ENCODE data around the gene CMTM1. TPM values are rescaled to one million over a fixed set of nuclear protein-coding genes. Genes with fewer than 3 reads are reported as not detected.
"Not testable (repeated sequence)": the region's sequence is repeated elsewhere in the genome, so short reads cannot be mapped to it uniquely, and the experiment has no call there.

The CMTM1 gene
- total and polyA plus RNA-seq, 4 donors, result 1.7 to 7.3 (median 2.6) TPM; not detected in 1

DNA sequence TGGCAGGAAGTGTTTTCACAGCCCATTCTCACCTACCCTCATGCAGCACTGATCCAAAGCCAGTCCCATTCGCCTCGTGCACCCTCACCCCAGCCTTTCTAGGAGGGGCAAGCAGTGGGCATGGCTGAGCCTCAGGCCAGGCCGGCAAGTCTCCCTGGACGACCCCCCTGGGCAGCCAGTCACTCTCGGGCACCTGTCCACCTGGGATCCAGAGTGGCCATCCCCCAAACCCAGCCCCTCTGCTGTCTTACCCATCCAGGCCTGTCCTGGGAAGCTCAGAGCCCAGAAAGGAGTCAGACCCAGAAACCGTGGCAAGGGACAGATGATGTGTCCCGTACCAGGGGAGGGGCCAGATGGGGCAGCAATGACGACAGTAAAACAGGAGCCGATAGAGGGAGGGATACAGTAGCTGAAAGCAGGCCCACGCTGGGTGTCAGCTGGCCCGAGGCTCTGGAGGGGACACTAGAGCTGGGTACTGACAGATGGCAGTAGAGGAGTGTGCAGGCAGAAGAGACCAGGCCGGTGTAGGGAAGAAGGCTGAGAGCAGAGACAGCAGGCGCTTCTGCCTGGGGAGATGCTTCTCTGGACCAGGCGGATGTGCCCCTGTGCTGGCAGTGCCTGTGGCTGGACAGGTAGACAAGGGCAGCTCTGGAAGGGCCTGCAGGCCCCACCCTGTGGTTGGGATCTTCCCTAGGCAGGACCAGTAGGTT is 44.0 kb downstream of the CMTM1 start:
- no peaks in the 10 kb centered on the region for H3K4me1 ChIP-seq (ENCODE audit: control insufficient read depth in 1 of 2, insufficient read depth in 2 of 2, low read length in 2 of 2)
- H3K27me3 ChIP-seq (ENCODE audit: control insufficient read depth in 1 of 2, insufficient read depth in 2 of 2, low read length in 1 of 2), result no peaks in the 10 kb centered on the region
- intact Hi-C loops (cut with DNase I), result no loop called here
- no peaks in the 10 kb centered on the region for H3K36me3 ChIP-seq (ENCODE audit: control insufficient read depth in 1 of 2, insufficient read depth in 2 of 2, low read length in 1 of 2)
- H3K4me3 ChIP-seq (ENCODE audit: low read length in 2 of 2), result no peak overlapping the region
- no peak overlapping the region for H3K27ac ChIP-seq (ENCODE audit: low read depth in 1 of 2, low read length in 2 of 2)
- 84 to 85% methylated on average over 11 to 14 of the region's 14 CpGs for WGBS, 2 donors
- no peaks in the 10 kb centered on the region for H3K9me3 ChIP-seq (ENCODE audit: control insufficient read depth, low read length)
- ATAC-seq (ENCODE audit: low FRiP score) (no peak), DNase-seq (no peak)

DNA sequence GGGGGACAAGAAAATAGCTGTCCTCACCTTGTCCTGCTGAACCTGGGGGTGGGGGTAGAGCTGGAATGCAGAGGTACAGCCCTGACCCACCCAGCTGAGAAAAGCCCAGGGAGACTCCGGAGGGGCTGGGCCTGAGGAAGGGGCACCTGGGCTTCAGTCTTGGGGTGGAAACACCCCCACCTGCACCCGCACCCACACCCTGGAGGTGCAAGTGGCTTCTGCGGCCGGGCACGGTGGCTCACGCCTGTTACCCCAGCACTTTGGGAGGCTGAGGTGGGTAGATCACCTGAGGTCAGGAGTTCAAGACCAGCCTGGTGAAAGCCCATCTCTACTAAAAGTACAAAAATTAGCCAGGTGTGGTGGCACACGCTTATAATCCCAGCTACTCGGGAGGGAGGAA is 45.7 kb downstream of the CMTM1 start:
- intact Hi-C loops (cut with DNase I); H3K9me3 ChIP-seq (ENCODE audit: control insufficient read depth, low read length); ATAC-seq (ENCODE audit: low FRiP score); H3K36me3 ChIP-seq (ENCODE audit: control insufficient read depth in 1 of 2, insufficient read depth in 2 of 2, low read length in 1 of 2); H3K4me1 ChIP-seq (ENCODE audit: control insufficient read depth in 1 of 2, insufficient read depth in 2 of 2, low read length in 2 of 2); H3K27ac ChIP-seq (ENCODE audit: low read depth in 1 of 2, low read length in 2 of 2); H3K4me3 ChIP-seq (ENCODE audit: low read length in 2 of 2); H3K27me3 ChIP-seq (ENCODE audit: control insufficient read depth in 1 of 2, insufficient read depth in 2 of 2, low read length in 1 of 2); DNase-seq: not testable (repeated sequence)
- WGBS, 2 donors, result 93% methylated on average over 8 of the region's 8 CpGs

DNA sequence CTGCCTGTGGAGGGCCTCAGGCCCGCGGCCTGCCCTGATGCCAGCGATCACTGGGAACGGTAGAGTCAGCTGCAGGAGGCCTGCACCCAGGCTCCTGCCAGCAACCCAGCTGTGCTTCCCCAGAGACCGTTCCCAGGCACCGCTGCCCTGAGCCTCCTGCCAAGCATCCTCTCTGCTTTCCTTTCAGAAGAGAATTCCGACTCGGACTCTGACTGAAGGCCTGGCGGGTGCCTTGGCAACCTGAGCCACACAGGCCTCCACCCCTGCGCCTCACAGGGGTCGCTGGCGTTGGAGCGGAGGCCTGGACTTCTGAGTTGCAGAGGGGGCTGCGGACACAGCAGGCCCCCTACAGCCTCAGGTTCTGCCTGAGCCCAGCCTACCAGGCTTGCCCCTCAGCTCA is 46.2 kb downstream of the CMTM1 start:
- WGBS, 2 donors, result 39 to 57% methylated on average over 14 of the region's 14 CpGs
- Histone ChIP-seq H3K4me1 (ENCODE audit: control insufficient read depth in 1 of 2, insufficient read depth in 2 of 2, low read length in 2 of 2) (no peaks in the 10 kb centered on the region), H3K36me3 (ENCODE audit: control insufficient read depth in 1 of 2, insufficient read depth in 2 of 2, low read length in 1 of 2) (no peaks in the 10 kb centered on the region), H3K27me3 (ENCODE audit: control insufficient read depth in 1 of 2, insufficient read depth in 2 of 2, low read length in 1 of 2) (no peaks in the 10 kb centered on the region), H3K4me3 (ENCODE audit: low read length in 2 of 2) (no peak overlapping the region), H3K9me3 (ENCODE audit: control insufficient read depth, low read length) (no peaks in the 10 kb centered on the region), H3K27ac (ENCODE audit: low read depth in 1 of 2, low read length in 2 of 2) (no peak overlapping the region)
- DNase-seq, result no peak
- intact Hi-C loops (cut with DNase I), result no loop called here
- ATAC-seq (ENCODE audit: low FRiP score), result no peak

DNA sequence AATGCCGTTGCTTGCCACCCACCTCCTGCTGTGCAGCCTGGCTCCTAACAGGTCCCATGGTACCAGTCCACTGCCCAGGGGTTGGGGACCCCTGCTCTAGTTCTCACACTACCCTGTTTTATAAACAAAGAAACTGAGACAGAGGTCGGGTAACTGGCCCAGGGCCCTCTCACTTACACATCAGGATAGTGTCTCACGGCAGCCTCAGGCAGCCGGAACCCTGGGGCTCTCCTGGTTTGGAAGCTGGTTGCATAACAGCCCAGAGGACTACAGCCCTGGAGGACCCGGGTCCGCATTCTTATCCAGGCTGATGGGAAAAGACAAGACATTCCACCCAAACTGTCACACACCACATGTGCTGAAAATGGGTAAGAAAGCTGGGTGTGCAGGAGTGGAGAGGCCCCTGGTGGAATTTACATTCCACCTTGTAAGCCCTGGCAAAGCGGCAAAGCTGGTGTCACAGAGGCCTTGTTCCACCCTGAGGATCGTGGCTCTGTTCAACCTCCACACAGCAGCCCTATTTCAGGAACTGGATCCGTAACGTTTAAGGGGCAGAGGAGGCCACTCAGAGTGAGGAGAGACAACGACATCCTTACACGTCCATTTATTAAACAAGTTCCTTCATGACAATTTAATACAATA is 48.0 kb downstream of the CMTM1 start:
- ATAC-seq (ENCODE audit: low FRiP score) (no peak), DNase-seq (no peak)
- no peak overlapping the region for H3K27ac ChIP-seq (ENCODE audit: low read depth in 1 of 2, low read length in 2 of 2)
- peaks cover 0 to 4% of the 10 kb centered on the region in 2 donors for H3K4me1 ChIP-seq (ENCODE audit: control insufficient read depth in 1 of 2, insufficient read depth in 2 of 2, low read length in 2 of 2)
- 76 to 82% methylated on average over 12 of the region's 12 CpGs for WGBS, 2 donors
- intact Hi-C loops (cut with DNase I), result no loop called here
- no peak overlapping the region for H3K4me3 ChIP-seq (ENCODE audit: low read length in 2 of 2)
- H3K9me3 ChIP-seq (ENCODE audit: control insufficient read depth, low read length), result no peaks in the 10 kb centered on the region
- no peaks in the 10 kb centered on the region for H3K36me3 ChIP-seq (ENCODE audit: control insufficient read depth in 1 of 2, insufficient read depth in 2 of 2, low read length in 1 of 2)
- no peaks in the 10 kb centered on the region for H3K27me3 ChIP-seq (ENCODE audit: control insufficient read depth in 1 of 2, insufficient read depth in 2 of 2, low read length in 1 of 2)

DNA sequence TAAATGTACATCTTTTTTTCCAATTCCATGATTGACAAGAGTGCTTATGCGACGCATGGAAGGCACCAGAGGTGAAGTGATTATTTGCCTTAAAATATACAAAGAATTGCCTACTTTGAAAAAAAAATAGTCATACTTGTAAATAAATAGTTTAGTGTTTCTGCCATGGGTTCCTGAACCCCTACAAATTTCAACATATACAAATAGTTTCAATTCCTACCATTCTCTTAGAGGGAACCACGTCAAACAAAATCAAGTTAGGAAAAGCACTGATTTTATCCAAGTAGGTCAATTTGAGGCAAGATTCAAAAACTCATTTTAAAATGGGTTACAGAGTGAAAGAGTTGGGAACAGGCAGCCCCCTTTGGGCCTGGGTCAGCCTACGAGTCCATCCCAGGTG is 49.9 kb downstream of the CMTM1 start:
- intact Hi-C loops (cut with DNase I), result no loop called here
- no peak for ATAC-seq (ENCODE audit: low FRiP score)
- DNase-seq, result no peak
- Histone ChIP-seq H3K4me3 (ENCODE audit: low read length in 2 of 2) (no peak overlapping the region), H3K9me3 (ENCODE audit: control insufficient read depth, low read length) (no peaks in the 10 kb centered on the region), H3K27me3 (ENCODE audit: control insufficient read depth in 1 of 2, insufficient read depth in 2 of 2, low read length in 1 of 2) (no peaks in the 10 kb centered on the region), H3K36me3 (ENCODE audit: control insufficient read depth in 1 of 2, insufficient read depth in 2 of 2, low read length in 1 of 2) (no peaks in the 10 kb centered on the region), H3K27ac (ENCODE audit: low read depth in 1 of 2, low read length in 2 of 2) (no peak overlapping the region), H3K4me1 (ENCODE audit: control insufficient read depth in 1 of 2, insufficient read depth in 2 of 2, low read length in 2 of 2) (peaks cover 0 to 4% of the 10 kb centered on the region in 2 donors)
- WGBS, 2 donors, result 91 to 92% methylated on average over 4 of the region's 4 CpGs

DNA sequence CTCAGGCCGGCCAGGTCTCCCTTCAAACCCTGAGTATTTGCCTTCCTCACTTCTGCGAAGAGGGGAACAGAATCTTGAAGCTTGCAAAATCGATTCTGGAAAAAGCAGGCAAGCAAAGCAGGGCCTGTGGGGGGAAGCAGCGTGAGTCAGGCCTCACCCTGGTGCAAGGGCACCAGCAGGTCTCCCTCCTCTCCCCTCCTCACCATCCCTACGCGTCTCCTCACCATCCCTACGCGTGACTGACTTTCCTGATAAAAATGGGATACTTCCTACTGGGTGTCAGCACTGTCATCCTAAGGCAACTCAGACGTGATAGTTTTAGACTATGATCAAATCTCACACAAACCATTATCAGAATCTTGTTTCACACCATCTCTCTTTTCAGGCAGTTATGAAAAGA is 50.4 kb downstream of the CMTM1 start:
- no peaks in the 10 kb centered on the region for H3K27me3 ChIP-seq (ENCODE audit: control insufficient read depth in 1 of 2, insufficient read depth in 2 of 2, low read length in 1 of 2)
- intact Hi-C loops (cut with DNase I), result no loop called here
- H3K27ac ChIP-seq (ENCODE audit: low read depth in 1 of 2, low read length in 2 of 2), result no peak overlapping the region
- H3K36me3 ChIP-seq (ENCODE audit: control insufficient read depth in 1 of 2, insufficient read depth in 2 of 2, low read length in 1 of 2), result no peaks in the 10 kb centered on the region
- 80 to 83% methylated on average over 9 of the region's 9 CpGs for WGBS, 2 donors
- DNase-seq (no peak), ATAC-seq (ENCODE audit: low FRiP score) (no peak)
- peaks cover 0 to 4% of the 10 kb centered on the region in 2 donors for H3K4me1 ChIP-seq (ENCODE audit: control insufficient read depth in 1 of 2, insufficient read depth in 2 of 2, low read length in 2 of 2)
- no peaks in the 10 kb centered on the region for H3K9me3 ChIP-seq (ENCODE audit: control insufficient read depth, low read length)
- no peak overlapping the region for H3K4me3 ChIP-seq (ENCODE audit: low read length in 2 of 2)

DNA sequence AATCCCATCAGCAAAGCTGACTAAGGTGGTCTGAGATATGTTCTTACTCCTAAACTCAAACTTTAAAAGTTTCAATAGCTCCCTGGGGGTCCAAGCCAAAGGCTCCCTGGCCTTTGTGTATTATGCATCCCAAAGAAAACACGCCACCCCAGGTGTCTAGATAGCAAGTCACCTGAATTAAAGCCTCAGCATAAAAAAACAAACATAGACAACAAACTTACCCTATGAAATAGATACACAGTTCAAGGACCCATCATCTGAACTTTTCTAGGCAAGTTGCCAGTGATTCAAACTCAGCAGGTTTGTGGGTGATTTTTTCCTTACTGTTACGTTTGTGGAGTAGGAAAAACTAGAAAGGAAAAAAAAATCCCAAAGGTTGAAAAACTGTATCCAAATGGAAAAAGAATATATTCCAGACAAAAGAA is 50.8 kb downstream of the CMTM1 start:
- peaks cover 0 to 4% of the 10 kb centered on the region in 2 donors for H3K4me1 ChIP-seq (ENCODE audit: control insufficient read depth in 1 of 2, insufficient read depth in 2 of 2, low read length in 2 of 2)
- H3K27me3 ChIP-seq (ENCODE audit: control insufficient read depth in 1 of 2, insufficient read depth in 2 of 2, low read length in 1 of 2), result no peaks in the 10 kb centered on the region
- H3K4me3 ChIP-seq (ENCODE audit: low read length in 2 of 2), result no peak overlapping the region
- H3K36me3 ChIP-seq (ENCODE audit: control insufficient read depth in 1 of 2, insufficient read depth in 2 of 2, low read length in 1 of 2), result no peaks in the 10 kb centered on the region
- no peak overlapping the region for H3K27ac ChIP-seq (ENCODE audit: low read depth in 1 of 2, low read length in 2 of 2)
- DNase-seq, result no peak
- no peaks in the 10 kb centered on the region for H3K9me3 ChIP-seq (ENCODE audit: control insufficient read depth, low read length)
- WGBS, 2 donors, result 87 to 89% methylated on average over 2 of the region's 2 CpGs
- ATAC-seq (ENCODE audit: low FRiP score), result no peak
- intact Hi-C loops (cut with DNase I), result no loop called here

DNA sequence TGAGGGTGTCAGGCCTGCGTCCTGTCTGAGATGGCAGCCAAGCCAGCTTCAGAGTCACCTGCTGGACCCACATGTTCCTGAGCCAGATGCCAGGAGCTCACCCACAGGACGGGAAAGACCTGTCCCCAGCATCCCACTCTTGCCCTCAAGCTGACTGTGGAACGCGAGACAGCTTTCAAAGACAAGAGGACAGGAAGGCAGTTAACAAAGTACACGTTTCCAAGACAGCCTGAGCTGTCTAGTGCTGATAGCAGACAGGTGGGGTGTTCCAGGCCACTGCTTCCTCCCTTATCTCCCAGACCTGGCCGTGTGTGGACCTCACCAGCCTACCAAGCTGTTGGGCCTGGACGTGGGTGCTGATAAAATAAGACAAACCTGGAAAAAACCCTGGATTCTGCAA is 51.5 kb downstream of the CMTM1 start:
- intact Hi-C loops (cut with DNase I), result no loop called here
- Histone ChIP-seq H3K27ac (ENCODE audit: low read depth in 1 of 2, low read length in 2 of 2) (no peak overlapping the region), H3K9me3 (ENCODE audit: control insufficient read depth, low read length) (no peaks in the 10 kb centered on the region), H3K36me3 (ENCODE audit: control insufficient read depth in 1 of 2, insufficient read depth in 2 of 2, low read length in 1 of 2) (no peaks in the 10 kb centered on the region), H3K27me3 (ENCODE audit: control insufficient read depth in 1 of 2, insufficient read depth in 2 of 2, low read length in 1 of 2) (no peaks in the 10 kb centered on the region), H3K4me1 (ENCODE audit: control insufficient read depth in 1 of 2, insufficient read depth in 2 of 2, low read length in 2 of 2) (peaks cover 0 to 4% of the 10 kb centered on the region in 2 donors), H3K4me3 (ENCODE audit: low read length in 2 of 2) (no peak overlapping the region)
- WGBS, 2 donors, result 79 to 82% methylated on average over 7 of the region's 7 CpGs
- DNase-seq (no peak), ATAC-seq (ENCODE audit: low FRiP score) (no peak)
